Right lobe of liver (tissue), 6 donors: ENCODE measurements around the gene EFNA4. TPM values are rescaled to one million over a fixed set of nuclear protein-coding genes. Genes with fewer than 3 reads are reported as not detected.

Source experiments
- ATAC-seq, 4 donors: fragments of 200-7000 bp; cut with Tn5 transposase; one replicate each; pipeline ENCODE4 v1.9.1; 2020; ENCODE audit warnings: mild to moderate bottlenecking in 4 of 4, moderate library complexity in 4 of 4
- DNase-seq, 3 donors: peaks; one replicate each; pipeline ENCODE4 v3.0.0-alpha.2; 2020
- H3K27ac ChIP-seq, 3 donors: fragments of 200-600 bp; one replicate each; pipeline ENCODE4 v1.8.0; 2022
- H3K27me3 ChIP-seq, 2 donors: fragments of 200-600 bp; one replicate each; pipeline ENCODE4 v1.8.0; 2022
- H3K36me3 ChIP-seq, 4 donors: fragments of 200-600 bp; sonication (generic) in 1 of 4; one replicate each; pipeline versions ENCODE4 v1.5.1 to v1.8.0; 2017 to 2022; ENCODE audit warnings: control low read depth in 1 of 4
- H3K4me1 ChIP-seq, 4 donors: fragments of 200-600 bp; sonication (generic) in 1 of 4; one replicate each; pipeline versions ENCODE4 v1.5.1 to v1.8.0; 2017 to 2022; ENCODE audit warnings: control low read depth in 1 of 4
- H3K4me3 ChIP-seq, 3 donors: fragments of 200-600 bp; one replicate each; pipeline ENCODE4 v1.8.0; 2022
- H3K9me3 ChIP-seq, 4 donors: fragments of 200-600 bp; sonication (generic) in 1 of 4; one replicate each; pipeline versions ENCODE4 v1.5.1 to v1.8.0; 2017 to 2022; ENCODE audit warnings: control low read depth in 1 of 4
- POLR2A ChIP-seq: fragments of 450-650 bp; IDR thresholded peaks from one replicate; pipeline ENCODE4 v1.6.1; 2017; ENCODE audit warnings: antibody characterized with exemption, mild to moderate bottlenecking
- WGBS: methylation state at CpG from one replicate; pipeline ENCODE4 v1.1.6; 2018; ENCODE audit warnings: low coverage, low lambda C conversion rate; ENCODE audit not compliant: insufficient coverage; ENCODE audit errors: missing lambda C conversion rate; 5-methylcytosine and 5-hydroxymethylcytosine counted together
- intact Hi-C, 2 donors: fragments of 100-400 bp; cut with DNase I; formaldehyde crosslinking; loops; one replicate each; pipeline versions ENCODE4 v1.11.2 to v1.14.1; 2022
- total RNA-seq, 6 experiments: library from RNA; depleted of rRNA in 2 of 6; stranded (reverse); fragments of >200 nt in 2 of 6; fragmentation: NEBNext Ultra II Directional in 3 of 6; extraction: Animal tissue kit (Norgen Biotek cat#: 25700) in 3 of 6; gene quantifications; one replicate each; pipeline versions ENCODE4 v1.1.0 to v1.2.4, GENCODE V29; 2016 to 2023
- TF ChIP-seq, protein P1 (sequence below), 4 donors: fragments of 200-600 bp in 3 of 4; fragments of 450-650 bp in 1 of 4; IDR thresholded peaks; one replicate each; pipeline versions ENCODE4 v1.5.1 to v1.8.0; 2016 to 2022; ENCODE audit warnings: antibody characterized with exemption in 4 of 4, mild to moderate bottlenecking in 2 of 4
- donor health status: DM: no; HTN: yes; CAD: no.
- donor health status: DM: no; HTN: no; CAD: no.
- donor health status: DM: no; HTN: no; CAD: no.
- donor health status: DM: no; HTN: yes; CAD: no.
- donor health status: DM: no; HTN: yes; CAD: no.

EFNA4 gene
- total RNA-seq, 6 experiments from 2014 or later = 2.3 to 6.4 (median 3.0) TPM

DNA sequence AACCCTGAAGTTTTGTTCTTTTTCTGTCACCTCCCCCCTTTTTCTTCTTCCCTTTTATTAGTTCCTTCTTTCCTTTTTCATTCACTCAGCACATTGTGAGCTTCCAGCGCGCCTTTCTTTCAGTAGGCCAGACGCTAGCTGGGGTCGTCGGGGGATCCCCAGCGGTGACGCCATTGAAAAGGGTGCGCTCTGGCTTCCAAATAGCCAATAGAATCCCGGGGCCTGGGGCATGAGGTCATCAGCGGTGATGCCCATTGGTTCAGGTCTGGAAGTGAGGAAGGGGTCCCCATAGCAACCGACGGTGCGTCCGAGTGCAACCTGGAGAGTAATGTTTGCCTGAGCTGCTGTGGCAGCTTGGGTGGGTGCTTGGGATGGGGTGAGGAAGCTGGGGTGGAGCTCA lies 8.2 kb downstream of the EFNA4 start:
- H3K4me1 ChIP-seq = peaks cover 0 to 12% (median 0%) of the 10 kb centered on the region in 4 donors
- H3K9me3 ChIP-seq = no peaks in the 10 kb centered on the region
- no peaks in the 10 kb centered on the region for H3K36me3 ChIP-seq
- intact Hi-C loops = no loop called here
- 44% methylated on average over 12 of the region's 14 CpGs for WGBS
- no peak overlapping the region for H3K4me3 ChIP-seq
- DNase-seq (peak in 1 of 3 donors; percentile 42), ATAC-seq (no peak)
- TF ChIP-seq, protein P1, sequence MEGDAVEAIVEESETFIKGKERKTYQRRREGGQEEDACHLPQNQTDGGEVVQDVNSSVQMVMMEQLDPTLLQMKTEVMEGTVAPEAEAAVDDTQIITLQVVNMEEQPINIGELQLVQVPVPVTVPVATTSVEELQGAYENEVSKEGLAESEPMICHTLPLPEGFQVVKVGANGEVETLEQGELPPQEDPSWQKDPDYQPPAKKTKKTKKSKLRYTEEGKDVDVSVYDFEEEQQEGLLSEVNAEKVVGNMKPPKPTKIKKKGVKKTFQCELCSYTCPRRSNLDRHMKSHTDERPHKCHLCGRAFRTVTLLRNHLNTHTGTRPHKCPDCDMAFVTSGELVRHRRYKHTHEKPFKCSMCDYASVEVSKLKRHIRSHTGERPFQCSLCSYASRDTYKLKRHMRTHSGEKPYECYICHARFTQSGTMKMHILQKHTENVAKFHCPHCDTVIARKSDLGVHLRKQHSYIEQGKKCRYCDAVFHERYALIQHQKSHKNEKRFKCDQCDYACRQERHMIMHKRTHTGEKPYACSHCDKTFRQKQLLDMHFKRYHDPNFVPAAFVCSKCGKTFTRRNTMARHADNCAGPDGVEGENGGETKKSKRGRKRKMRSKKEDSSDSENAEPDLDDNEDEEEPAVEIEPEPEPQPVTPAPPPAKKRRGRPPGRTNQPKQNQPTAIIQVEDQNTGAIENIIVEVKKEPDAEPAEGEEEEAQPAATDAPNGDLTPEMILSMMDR (IDR thresholded peaks at IDR 0.05) = no peak
- TF ChIP-seq POLR2A = no peak
- no peak overlapping the region for H3K27ac ChIP-seq
- no peaks in the 10 kb centered on the region for H3K27me3 ChIP-seq

GRCh38 chr1:155072531-155073289 lies 9.2 kb downstream of the EFNA4 start:
- no peaks in the 10 kb centered on the region for H3K9me3 ChIP-seq
- intact Hi-C loops = no loop called here
- TF ChIP-seq, protein P1 (IDR thresholded peaks at IDR 0.05) = no peak
- no peak for TF ChIP-seq POLR2A
- peaks cover 0 to 12% (median 0%) of the 10 kb centered on the region in 4 donors for H3K4me1 ChIP-seq
- peak in 1 of 3 donors; percentile 24 for DNase-seq
- no peak overlapping the region for H3K4me3 ChIP-seq
- no peaks in the 10 kb centered on the region for H3K27me3 ChIP-seq
- H3K27ac ChIP-seq = no peak overlapping the region
- no peak for ATAC-seq
- H3K36me3 ChIP-seq = no peaks in the 10 kb centered on the region
- 64% methylated on average over 6 of the region's 7 CpGs for WGBS

DNA sequence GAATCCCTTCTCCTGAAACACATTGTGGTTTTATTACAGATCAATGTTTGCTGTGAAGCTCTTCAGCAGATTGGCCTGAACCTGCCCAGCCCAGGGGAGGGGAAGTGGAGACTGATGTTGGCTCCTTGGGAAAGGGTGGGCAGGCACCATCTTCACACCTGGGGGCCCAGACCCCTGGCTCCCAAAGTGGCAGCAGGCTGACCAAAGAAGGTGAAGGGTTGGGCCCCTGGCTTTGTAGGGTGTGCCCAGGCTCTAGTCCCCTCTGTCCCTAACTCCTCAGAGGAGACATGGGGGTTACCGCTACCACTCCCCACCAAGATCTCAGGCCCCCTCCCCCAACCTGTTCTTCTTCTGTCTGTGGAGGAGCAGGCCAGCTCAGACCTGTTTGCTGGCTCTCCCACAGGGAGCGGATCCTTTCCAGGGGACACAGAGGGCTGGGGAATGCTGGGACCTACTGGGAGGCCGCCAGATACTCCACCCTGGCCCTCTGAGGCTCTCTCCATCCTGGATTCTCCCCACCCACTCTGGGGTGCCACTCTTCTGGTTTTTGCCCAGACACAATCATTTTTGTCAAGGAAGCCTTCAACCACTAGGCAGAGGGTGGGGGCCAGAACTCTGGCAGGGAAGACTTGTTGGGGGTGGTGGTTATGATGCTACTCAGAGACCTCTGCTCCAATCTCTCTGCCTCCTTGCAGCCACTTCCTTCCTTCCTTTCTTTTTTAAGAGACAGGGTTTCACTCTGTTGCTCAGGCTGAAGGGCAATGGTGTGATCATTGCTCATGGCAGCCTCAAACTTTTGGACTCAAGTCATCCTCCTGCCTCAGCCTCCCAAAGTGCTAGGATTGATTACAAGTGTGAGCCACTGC lies 10.1 kb downstream of the EFNA4 start:
- WGBS = no CpG with 5 or more reads among the region's 3 CpGs
- TF ChIP-seq POLR2A = no peak
- TF ChIP-seq, protein P1 (IDR thresholded peaks at IDR 0.05) = no peak
- no peak for ATAC-seq
- H3K4me3 ChIP-seq = no peak overlapping the region
- no peaks in the 10 kb centered on the region for H3K36me3 ChIP-seq
- H3K4me1 ChIP-seq = peaks cover 0 to 12% (median 0%) of the 10 kb centered on the region in 4 donors
- H3K27ac ChIP-seq = no peak overlapping the region
- H3K27me3 ChIP-seq = no peaks in the 10 kb centered on the region
- no peaks in the 10 kb centered on the region for H3K9me3 ChIP-seq
- intact Hi-C loops = no loop called here
- DNase-seq = peak in 1 of 3 donors; percentile 34

GRCh38 chr1:155075535-155075934 lies 12.0 kb downstream of the EFNA4 start:
- no peak for ATAC-seq
- Histone ChIP-seq H3K4me3 (no peak overlapping the region), H3K27ac (no peak overlapping the region), H3K4me1 (peaks cover 0 to 28% (median 4%) of the 10 kb centered on the region in 4 donors), H3K9me3 (no peaks in the 10 kb centered on the region), H3K36me3 (no peaks in the 10 kb centered on the region), H3K27me3 (peaks cover 7 to 10% of the 10 kb centered on the region in 2 donors)
- DNase-seq = peak in 1 of 3 donors; percentile 31
- TF ChIP-seq, protein P1 (IDR thresholded peaks at IDR 0.05) = no peak
- TF ChIP-seq POLR2A = no peak
- 65% methylated on average over 5 of the region's 5 CpGs for WGBS
- intact Hi-C loops = no loop called here
